ENCODE measurements around the gene FNBP1.

GRCh38 chr9:129916707-129917106, 126.3 kb downstream of the FNBP1 start:
- TF ChIP-seq POLR2A (IDR thresholded peaks at IDR 0.05) (no peak), POLR2AphosphoS5 (IDR thresholded peaks at IDR 0.05; ENCODE audit: insufficient read depth in 1 of 2, low read depth in 1 of 2) (no peak)

All from vagina (tissue), 2 donors.